ENCODE measurements around the gene SELENOI. TPM values are rescaled to one million over a fixed set of nuclear protein-coding genes. Genes with fewer than 3 reads are reported as not detected.

Gene SELENOI
- total RNA-seq, 1 donor, result 11.6 TPM

- H3K9me3 ChIP-seq (ENCODE audit: low read depth, low read length), result no peaks in the 10 kb centered on the region
- H3K4me3 ChIP-seq (ENCODE audit: insufficient read depth, low read length), result no peak overlapping the region
- TF ChIP-seq CTCF (IDR thresholded peaks at IDR 0.05; ENCODE audit: extremely low read depth, low read depth, low read length), result no peak
- H3K4me1 ChIP-seq (ENCODE audit: insufficient read depth, low read length), result no peaks in the 10 kb centered on the region
- H3K27me3 ChIP-seq (ENCODE audit: insufficient read depth, low read length), result no peaks in the 10 kb centered on the region
- H4K20me1 ChIP-seq (ENCODE audit: insufficient read depth, low read length), result no peaks in the 10 kb centered on the region
- H3K36me3 ChIP-seq (ENCODE audit: insufficient read depth, low read length), result peaks cover 35% of the 10 kb centered on the region
- no peak overlapping the region for H3K4me2 ChIP-seq (ENCODE audit: insufficient read depth, low read length)
- no peak overlapping the region for H3K27ac ChIP-seq (ENCODE audit: low read depth, low read length)
- DNase-seq (ENCODE audit: insufficient read length, low spot score, missing footprints), result no peak
- H2AFZ ChIP-seq (ENCODE audit: low read length), result no peak overlapping the region
- H3K79me2 ChIP-seq (ENCODE audit: insufficient read depth, low read length), result no peaks in the 10 kb centered on the region
Measured at GRCh38 chr2:26376799-26377198, 30.9 kb downstream of the SELENOI start.

GRCh38 chr2:26380281-26380680, 34.3 kb downstream of the SELENOI start:
- Histone ChIP-seq H3K4me1 (ENCODE audit: insufficient read depth, low read length) (no peaks in the 10 kb centered on the region), H3K4me2 (ENCODE audit: insufficient read depth, low read length) (no peak overlapping the region), H3K27ac (ENCODE audit: low read depth, low read length) (no peak overlapping the region), H3K9me3 (ENCODE audit: low read depth, low read length) (no peaks in the 10 kb centered on the region), H3K36me3 (ENCODE audit: insufficient read depth, low read length) (peaks cover 25% of the 10 kb centered on the region), H3K27me3 (ENCODE audit: insufficient read depth, low read length) (no peaks in the 10 kb centered on the region), H3K79me2 (ENCODE audit: insufficient read depth, low read length) (no peaks in the 10 kb centered on the region), H4K20me1 (ENCODE audit: insufficient read depth, low read length) (no peaks in the 10 kb centered on the region), H3K4me3 (ENCODE audit: insufficient read depth, low read length) (no peak overlapping the region), H2AFZ (ENCODE audit: low read length) (no peak overlapping the region)
- TF ChIP-seq CTCF (IDR thresholded peaks at IDR 0.05; ENCODE audit: extremely low read depth, low read depth, low read length), result no peak
- no peak for DNase-seq (ENCODE audit: insufficient read length, low spot score, missing footprints)

- H3K4me3 ChIP-seq (ENCODE audit: insufficient read depth, low read length), result no peak overlapping the region
- no peak overlapping the region for H2AFZ ChIP-seq (ENCODE audit: low read length)
- no peaks in the 10 kb centered on the region for H3K9me3 ChIP-seq (ENCODE audit: low read depth, low read length)
- H3K36me3 ChIP-seq (ENCODE audit: insufficient read depth, low read length), result peaks cover 34% of the 10 kb centered on the region
- no peaks in the 10 kb centered on the region for H3K4me1 ChIP-seq (ENCODE audit: insufficient read depth, low read length)
- no peaks in the 10 kb centered on the region for H3K27me3 ChIP-seq (ENCODE audit: insufficient read depth, low read length)
- DNase-seq (ENCODE audit: insufficient read length, low spot score, missing footprints), result no peak
- H4K20me1 ChIP-seq (ENCODE audit: insufficient read depth, low read length), result no peaks in the 10 kb centered on the region
- H3K27ac ChIP-seq (ENCODE audit: low read depth, low read length), result no peak overlapping the region
- H3K79me2 ChIP-seq (ENCODE audit: insufficient read depth, low read length), result no peaks in the 10 kb centered on the region
- no peak overlapping the region for H3K4me2 ChIP-seq (ENCODE audit: insufficient read depth, low read length)
- TF ChIP-seq CTCF (IDR thresholded peaks at IDR 0.05; ENCODE audit: extremely low read depth, low read depth, low read length), result no peak
Measured at GRCh38 chr2:26382564-26382963, 36.6 kb downstream of the SELENOI start.

DNA sequence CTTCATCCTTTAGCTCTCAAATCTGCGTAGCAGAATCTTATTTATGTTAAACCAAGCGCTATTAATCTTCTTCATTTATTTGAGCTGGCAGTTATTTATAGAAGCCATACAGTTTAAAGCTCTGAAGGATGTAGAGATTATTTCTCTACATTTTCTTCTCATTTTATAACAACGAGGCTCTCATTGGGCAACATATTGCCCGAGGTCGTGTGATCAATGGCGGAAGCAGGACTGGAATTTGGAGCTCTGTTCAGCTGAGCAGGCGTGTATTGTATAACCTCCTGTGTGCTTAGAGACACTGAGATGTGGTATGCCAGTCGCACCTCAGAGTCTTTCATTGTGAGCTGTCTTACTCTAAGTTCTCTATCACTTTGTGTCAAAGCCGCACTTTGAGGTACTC, 38.2 kb downstream of the SELENOI start:
- Histone ChIP-seq H4K20me1 (ENCODE audit: insufficient read depth, low read length) (no peaks in the 10 kb centered on the region), H2AFZ (ENCODE audit: low read length) (no peak overlapping the region), H3K9me3 (ENCODE audit: low read depth, low read length) (no peaks in the 10 kb centered on the region), H3K27ac (ENCODE audit: low read depth, low read length) (no peak overlapping the region), H3K36me3 (ENCODE audit: insufficient read depth, low read length) (peaks cover 32% of the 10 kb centered on the region), H3K79me2 (ENCODE audit: insufficient read depth, low read length) (no peaks in the 10 kb centered on the region), H3K27me3 (ENCODE audit: insufficient read depth, low read length) (no peaks in the 10 kb centered on the region), H3K4me2 (ENCODE audit: insufficient read depth, low read length) (no peak overlapping the region), H3K4me3 (ENCODE audit: insufficient read depth, low read length) (no peak overlapping the region), H3K4me1 (ENCODE audit: insufficient read depth, low read length) (no peaks in the 10 kb centered on the region)
- no peak for DNase-seq (ENCODE audit: insufficient read length, low spot score, missing footprints)
- TF ChIP-seq CTCF (IDR thresholded peaks at IDR 0.05; ENCODE audit: extremely low read depth, low read depth, low read length), result no peak

Data from osteoblast (primary cell).